CD14-positive monocyte (primary cell): Measurements from ENCODE around the gene WDR48. TPM values are rescaled to one million over a fixed set of nuclear protein-coding genes. Genes with fewer than 3 reads are reported as not detected.

ENCODE experiments used
- DNase-seq, 3 donors: peaks; one replicate each; pipeline ENCODE4 v3.0.0-alpha.2; 2011 to 2022
- H2AFZ ChIP-seq: 2 replicates; pipeline ENCODE4 v1.6.0; 2012; ENCODE audit warnings: mild to moderate bottlenecking, low read depth, low read length, inconsistent platforms; ENCODE audit not compliant: insufficient read depth, poor library complexity, severe bottlenecking
- H3K27ac ChIP-seq, 2 donors: 1 replicate in 1 of 2; 2 replicates in 1 of 2; pipeline ENCODE4 v1.5.1; 2012 to 2013; ENCODE audit warnings: low read length in 2 of 2, control low read depth in 1 of 2, inconsistent platforms in 1 of 2, low read depth in 1 of 2, mild to moderate bottlenecking in 1 of 2
- H3K27me3 ChIP-seq, 2 donors: one replicate each; pipeline versions ENCODE4 v1.6.0 to v1.6.1; 2011 to 2013; ENCODE audit warnings: low read length in 2 of 2; ENCODE audit not compliant: control insufficient read depth in 2 of 2, insufficient read depth in 2 of 2
- H3K36me3 ChIP-seq, 2 donors: replicated peaks in 1 of 2; 1 replicate in 1 of 2; 2 replicates in 1 of 2; pipeline versions ENCODE4 v1.5.1 to v1.6.1; 2012 to 2013; ENCODE audit warnings: low read length in 2 of 2, control low read depth in 1 of 2, inconsistent platforms in 1 of 2, mild to moderate bottlenecking in 1 of 2; ENCODE audit not compliant: insufficient read depth in 2 of 2, control insufficient read depth in 1 of 2
- H3K4me1 ChIP-seq, 2 donors: 1 replicate in 1 of 2; 2 replicates in 1 of 2; pipeline versions ENCODE4 v1.5.1 to v1.6.1; 2012 to 2013; ENCODE audit warnings: low read length in 2 of 2, control low read depth in 1 of 2, inconsistent platforms in 1 of 2, mild to moderate bottlenecking in 1 of 2, moderate library complexity in 1 of 2; ENCODE audit not compliant: insufficient read depth in 2 of 2, control insufficient read depth in 1 of 2
- H3K4me2 ChIP-seq: replicated peaks from 2 replicates; pipeline ENCODE3; 2012; ENCODE audit warnings: low read length, moderate library complexity, mild to moderate bottlenecking; ENCODE audit not compliant: poor library complexity, severe bottlenecking; ENCODE audit errors: extremely low read depth
- H3K4me3 ChIP-seq, 3 experiments: fragments of 200-600 bp in 1 of 3; sonication (generic) in 1 of 3; replicated peaks in 1 of 3; 1 replicate in 2 of 3; 2 replicates in 1 of 3; pipeline ENCODE4 v1.5.1; 2011 to 2013; ENCODE audit warnings: low read length in 3 of 3, mild to moderate bottlenecking in 3 of 3, control low read depth in 2 of 3, low read depth in 2 of 3, inconsistent platforms in 1 of 3, moderate library complexity in 1 of 3
- H3K79me2 ChIP-seq: 2 replicates; pipeline ENCODE4 v1.6.0; 2012; ENCODE audit warnings: mild to moderate bottlenecking, control low read depth, inconsistent platforms, low read length, moderate library complexity; ENCODE audit not compliant: insufficient read depth
- H3K9ac ChIP-seq: 2 replicates; pipeline ENCODE4 v1.6.0; 2017; ENCODE audit warnings: low read length, mild to moderate bottlenecking; ENCODE audit not compliant: insufficient read depth, poor library complexity, severe bottlenecking
- H3K9me3 ChIP-seq, 2 donors: replicated peaks in 1 of 2; 1 replicate in 1 of 2; 2 replicates in 1 of 2; pipeline versions ENCODE4 v1.5.1 to v1.6.1; 2012 to 2013; ENCODE audit warnings: low read length in 2 of 2, control low read depth in 1 of 2; ENCODE audit not compliant: control insufficient read depth in 1 of 2, insufficient read depth in 1 of 2
- H4K20me1 ChIP-seq: 2 replicates; pipeline ENCODE4 v1.6.0; 2012; ENCODE audit warnings: mild to moderate bottlenecking, low read length, control low read depth, moderate library complexity; ENCODE audit not compliant: insufficient read depth
- H3K27ac Mint-ChIP-seq, 7 donors: one replicate each; pipeline ENCODE4 v1.8.0; 2020; ENCODE audit warnings: mild to moderate bottlenecking in 7 of 7, mixed read lengths in 7 of 7, moderate library complexity in 6 of 7, inconsistent platforms in 2 of 7
- H3K27me3 Mint-ChIP-seq, 3 donors: one replicate each; pipeline ENCODE4 v1.8.0; 2021 to 2022; ENCODE audit warnings: low read depth in 3 of 3, mild to moderate bottlenecking in 3 of 3, mixed read lengths in 3 of 3, moderate library complexity in 3 of 3, inconsistent platforms in 1 of 3
- H3K36me3 Mint-ChIP-seq, 2 donors: one replicate each; pipeline ENCODE4 v1.8.0; 2020; ENCODE audit warnings: mixed read lengths in 2 of 2, inconsistent platforms in 1 of 2, mild to moderate bottlenecking in 1 of 2
- H3K4me1 Mint-ChIP-seq: one replicate; pipeline ENCODE4 v1.8.0; 2020; ENCODE audit warnings: mild to moderate bottlenecking, mixed read lengths
- H3K4me3 Mint-ChIP-seq, 2 donors: one replicate each; pipeline ENCODE4 v1.8.0; 2020; ENCODE audit warnings: mild to moderate bottlenecking in 2 of 2, mixed read lengths in 2 of 2, moderate library complexity in 1 of 2
- H3K9me3 Mint-ChIP-seq, 7 donors: one replicate each; pipeline ENCODE4 v1.8.0; 2020 to 2022; ENCODE audit warnings: mixed read lengths in 7 of 7, mild to moderate bottlenecking in 6 of 7, moderate library complexity in 6 of 7, inconsistent platforms in 2 of 7
- WGBS: methylation state at CpG from one replicate; pipeline ENCODE4 v1.1.5; 2013; ENCODE audit warnings: missing lambda C conversion rate; ENCODE audit not compliant: insufficient coverage; 5-methylcytosine and 5-hydroxymethylcytosine counted together
- intact Hi-C, 2 donors: fragments of 100-400 bp; cut with micrococcal nuclease; formaldehyde crosslinking; loops; one replicate each; pipeline versions ENCODE4 v1.15.0 to v1.15.1; 2023
- polyA plus RNA-seq, 3 donors: library from polyadenylated mRNA; depleted of rRNA in 1 of 3; unstranded in 2 of 3; stranded (reverse) in 1 of 3; fragments of 300-500 nt in 2 of 3; fragments of >200 nt in 1 of 3; fragmentation: Illumina TruSeq in 2 of 3; gene quantifications; 1 replicate in 2 of 3; 2 replicates in 1 of 3; pipeline ENCODE4 v1.2.3, GENCODE V29; 2012 to 2021
- TF ChIP-seq, protein P1 (sequence below): fragments of 200-600 bp; IDR thresholded peaks from one replicate; pipeline ENCODE4 v1.8.0; 2022; ENCODE audit warnings: antibody characterized with exemption, mild to moderate bottlenecking

Gene WDR48
- polyA plus RNA-seq, 3 donors, result 15.0 to 22.7 (median 17.1) TPM

DNA sequence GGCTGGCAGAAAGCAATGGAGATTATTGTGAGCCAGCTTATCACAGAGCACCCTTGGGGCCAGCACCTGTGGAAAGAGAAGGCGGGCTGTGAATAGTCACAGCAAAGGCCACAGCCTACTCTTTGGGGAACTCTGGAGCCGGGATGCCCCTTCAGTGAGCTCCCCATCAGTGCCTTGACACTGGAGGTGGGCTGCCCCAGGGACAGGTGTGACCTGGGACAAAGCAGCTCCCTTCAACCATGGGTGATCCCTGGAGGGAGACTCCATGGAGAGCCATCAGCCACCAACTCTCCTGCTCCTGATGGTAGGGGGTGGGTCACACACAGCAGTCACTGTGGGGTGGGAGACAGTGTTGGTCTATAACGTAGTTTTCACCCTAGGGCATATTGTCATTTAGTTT is 61.5 kb downstream of the WDR48 start:
- no peak overlapping the region for H3K4me2 ChIP-seq
- TF ChIP-seq, protein P1, sequence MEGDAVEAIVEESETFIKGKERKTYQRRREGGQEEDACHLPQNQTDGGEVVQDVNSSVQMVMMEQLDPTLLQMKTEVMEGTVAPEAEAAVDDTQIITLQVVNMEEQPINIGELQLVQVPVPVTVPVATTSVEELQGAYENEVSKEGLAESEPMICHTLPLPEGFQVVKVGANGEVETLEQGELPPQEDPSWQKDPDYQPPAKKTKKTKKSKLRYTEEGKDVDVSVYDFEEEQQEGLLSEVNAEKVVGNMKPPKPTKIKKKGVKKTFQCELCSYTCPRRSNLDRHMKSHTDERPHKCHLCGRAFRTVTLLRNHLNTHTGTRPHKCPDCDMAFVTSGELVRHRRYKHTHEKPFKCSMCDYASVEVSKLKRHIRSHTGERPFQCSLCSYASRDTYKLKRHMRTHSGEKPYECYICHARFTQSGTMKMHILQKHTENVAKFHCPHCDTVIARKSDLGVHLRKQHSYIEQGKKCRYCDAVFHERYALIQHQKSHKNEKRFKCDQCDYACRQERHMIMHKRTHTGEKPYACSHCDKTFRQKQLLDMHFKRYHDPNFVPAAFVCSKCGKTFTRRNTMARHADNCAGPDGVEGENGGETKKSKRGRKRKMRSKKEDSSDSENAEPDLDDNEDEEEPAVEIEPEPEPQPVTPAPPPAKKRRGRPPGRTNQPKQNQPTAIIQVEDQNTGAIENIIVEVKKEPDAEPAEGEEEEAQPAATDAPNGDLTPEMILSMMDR, result no peak
- intact Hi-C loops, result no loop called here
- DNase-seq, result no peak
- peaks cover 0 to 4% of the 10 kb centered on the region in 2 donors for H3K36me3 ChIP-seq
- no peaks in the 10 kb centered on the region for H3K79me2 ChIP-seq
- WGBS, result no CpG with 5 or more reads among the region's 3 CpGs
- no peaks in the 10 kb centered on the region for H4K20me1 ChIP-seq
- H3K4me1 ChIP-seq, result peaks cover 9 to 10% of the 10 kb centered on the region in 2 donors
- H2AFZ ChIP-seq, result no peak overlapping the region
- H3K36me3 Mint-ChIP-seq, result peaks cover 3 to 18% of the 10 kb centered on the region in 2 donors
- no peak overlapping the region for H3K4me3 Mint-ChIP-seq
- H3K9me3 Mint-ChIP-seq, result no peaks in the 10 kb centered on the region
- no peak overlapping the region for H3K4me3 ChIP-seq
- H3K9me3 ChIP-seq, result no peaks in the 10 kb centered on the region
- peaks cover 6 to 11% (median 7%) of the 10 kb centered on the region in 3 donors for H3K27me3 Mint-ChIP-seq
- H3K27ac Mint-ChIP-seq, result no peak overlapping the region
- H3K27ac ChIP-seq, result no peak overlapping the region
- no peak overlapping the region for H3K9ac ChIP-seq
- H3K4me1 Mint-ChIP-seq, result peaks cover 15% of the 10 kb centered on the region
- H3K27me3 ChIP-seq, result no peaks in the 10 kb centered on the region

DNA sequence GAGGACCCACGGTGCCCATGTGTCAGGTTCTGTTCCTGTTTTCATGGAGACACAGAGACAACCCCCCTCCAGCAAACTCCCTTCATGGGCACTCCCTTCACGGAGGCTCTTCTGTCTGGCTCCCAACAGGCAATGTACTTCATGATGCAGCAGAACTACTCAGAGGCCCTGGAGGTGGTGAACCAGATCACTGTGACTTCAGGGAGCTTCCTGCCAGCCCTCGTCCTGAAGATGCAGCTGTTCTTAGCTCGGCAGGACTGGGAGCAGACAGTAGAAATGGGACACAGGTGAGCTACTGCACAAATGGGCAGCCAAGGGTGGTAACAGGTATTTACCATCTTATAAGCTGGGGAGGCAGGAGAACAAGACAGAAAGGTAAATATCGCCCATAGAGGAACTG is 62.6 kb downstream of the WDR48 start:
- H3K36me3 ChIP-seq, result peaks cover 0 to 4% of the 10 kb centered on the region in 2 donors
- no peak overlapping the region for H3K4me2 ChIP-seq
- no peaks in the 10 kb centered on the region for H3K27me3 ChIP-seq
- Mint-ChIP-seq H3K4me1 (peaks cover 3% of the 10 kb centered on the region), H3K36me3 (peaks cover 0 to 16% of the 10 kb centered on the region in 2 donors), H3K9me3 (no peaks in the 10 kb centered on the region), H3K27ac (no peak overlapping the region), H3K4me3 (no peak overlapping the region), H3K27me3 (peaks cover 5 to 11% (median 6%) of the 10 kb centered on the region in 3 donors)
- H2AFZ ChIP-seq, result no peak overlapping the region
- no peaks in the 10 kb centered on the region for H3K79me2 ChIP-seq
- intact Hi-C loops, result no loop called here
- no peaks in the 10 kb centered on the region for H3K9me3 ChIP-seq
- DNase-seq, result no peak
- H4K20me1 ChIP-seq, result no peaks in the 10 kb centered on the region
- no peak overlapping the region for H3K27ac ChIP-seq
- WGBS, result 70% methylated on average over 3 of the region's 5 CpGs
- TF ChIP-seq, protein P1, result no peak
- H3K9ac ChIP-seq, result no peak overlapping the region
- no peaks in the 10 kb centered on the region for H3K4me1 ChIP-seq
- H3K4me3 ChIP-seq, result no peak overlapping the region
